Activated CD8-positive, alpha-beta T cell treated with anti-CD3 and anti-CD28 coated beads for 36 hours (primary cell): Measurements from ENCODE around the gene EEIG1. TPM values are rescaled to one million over a fixed set of nuclear protein-coding genes. Genes with fewer than 3 reads are reported as not detected.

ENCODE experiments used
- ATAC-seq: fragments of 200-7000 bp; cut with Tn5 transposase; one replicate; pipeline ENCODE4 v1.10.0; 2021; ENCODE audit warnings: mild to moderate bottlenecking, moderate library complexity
- CTCF ChIA-PET: fragments of 350-600 bp; sonication (Branson Sonifier 250); formaldehyde crosslinking; loops from one replicate; lab custom pipeline; 2021; ENCODE audit warnings: antibody characterized with exemption; lab: Charles Lee
- POLR2A ChIA-PET: fragments of 350-600 bp; sonication (Branson Sonifier 250); formaldehyde crosslinking; loops from one replicate; lab custom pipeline; 2021; ENCODE audit warnings: antibody characterized with exemption; lab: Charles Lee
- DNase-seq: peaks from one replicate; pipeline ENCODE4 v3.0.0-alpha.2; 2020
- H3K27ac Mint-ChIP-seq: one replicate; pipeline ENCODE4 v1.8.0; 2021; ENCODE audit warnings: mild to moderate bottlenecking, mixed read lengths
- H3K27me3 Mint-ChIP-seq: one replicate; pipeline ENCODE4 v1.8.0; 2021; ENCODE audit warnings: mixed read lengths
- H3K36me3 Mint-ChIP-seq: one replicate; pipeline ENCODE4 v1.8.0; 2021; ENCODE audit warnings: low read depth, mixed read lengths
- H3K4me1 Mint-ChIP-seq: one replicate; pipeline ENCODE4 v1.8.0; 2021; ENCODE audit warnings: low read depth, mixed read lengths
- H3K4me3 Mint-ChIP-seq: one replicate; pipeline ENCODE4 v1.8.0; 2021; ENCODE audit warnings: mild to moderate bottlenecking, moderate library complexity, mixed read lengths
- H3K9me3 Mint-ChIP-seq: one replicate; pipeline ENCODE4 v1.8.0; 2021; ENCODE audit warnings: mixed read lengths
- CTCF ChIP-seq: fragments of 200-600 bp; IDR thresholded peaks from one replicate; pipeline ENCODE4 v1.8.0; 2022; ENCODE audit warnings: antibody characterized with exemption, mild to moderate bottlenecking
- intact Hi-C: fragments of 100-400 bp; cut with micrococcal nuclease; formaldehyde crosslinking; loops from one replicate; pipeline ENCODE4 v1.10.0; 2022
- total RNA-seq, 2 experiments: library from RNA; stranded (reverse); gene quantifications; one replicate each; pipeline ENCODE4 v1.2.3, GENCODE V29; 2021

Gene EEIG1
- total RNA-seq, 2 experiments from 2014 or later: 79.7 to 81.5 TPM

GRCh38 chr9:127991757-127992274 lies 11.0 kb upstream of the EEIG1 start:
- CTCF ChIA-PET: interaction anchor here (1.0 kb wide), 2 partner anchors 10 to 34 kb away, joined by 3 read pairs; no protein-coding TSS in a partner anchor
- TF ChIP-seq CTCF: no peak
- POLR2A ChIA-PET: interaction anchor here (0.8 to 1.4 kb wide), 4 partner anchors 9 to 35 kb away, joined by 3 to 5 read pairs (median 4); no protein-coding TSS in a partner anchor
- Mint-ChIP-seq H3K27ac (no peak overlapping the region), H3K9me3 (no peaks in the 10 kb centered on the region), H3K4me3 (no peak overlapping the region), H3K36me3 (no peaks in the 10 kb centered on the region), H3K27me3 (no peaks in the 10 kb centered on the region), H3K4me1 (peaks cover 19% of the 10 kb centered on the region)
- no peak for ATAC-seq
- no peak for DNase-seq
- intact Hi-C loops: no loop called here

- ATAC-seq: peak; percentile 58
- Mint-ChIP-seq H3K27me3 (no peaks in the 10 kb centered on the region), H3K36me3 (no peaks in the 10 kb centered on the region), H3K27ac (no peak overlapping the region), H3K4me3 (no peak overlapping the region), H3K4me1 (peaks cover 19% of the 10 kb centered on the region), H3K9me3 (no peaks in the 10 kb centered on the region)
- POLR2A ChIA-PET: interaction anchor here (0.8 to 1.4 kb wide), 4 partner anchors 9 to 35 kb away, joined by 3 to 5 read pairs (median 4); no protein-coding TSS in a partner anchor
- intact Hi-C loops: no loop called here
- TF ChIP-seq CTCF: no peak
- peak; percentile 7 for DNase-seq
- CTCF ChIA-PET: interaction anchor here (0.8 to 1.0 kb wide), 3 partner anchors 11 to 43 kb away, joined by 3 read pairs; no protein-coding TSS in a partner anchor
These were observed 10.4 kb upstream of the EEIG1 start for GRCh38 chr9:127991017-127991756.

GRCh38 chr9:127990554-127990953 lies 9.8 kb upstream of the EEIG1 start:
- intact Hi-C loops: no loop called here
- TF ChIP-seq CTCF: no peak
- POLR2A ChIA-PET: no interaction called here
- no peaks in the 10 kb centered on the region for H3K9me3 Mint-ChIP-seq
- no peaks in the 10 kb centered on the region for H3K27me3 Mint-ChIP-seq
- CTCF ChIA-PET: interaction anchor here (0.8 to 1.0 kb wide), 2 partner anchors 12 to 44 kb away, joined by 3 read pairs; no protein-coding TSS in a partner anchor
- peaks cover 19% of the 10 kb centered on the region for H3K4me1 Mint-ChIP-seq
- no peak overlapping the region for H3K4me3 Mint-ChIP-seq
- no peak overlapping the region for H3K27ac Mint-ChIP-seq
- H3K36me3 Mint-ChIP-seq: no peaks in the 10 kb centered on the region
- ATAC-seq (no peak), DNase-seq (no peak)

GRCh38 chr9:127989094-127989493 lies 8.3 kb upstream of the EEIG1 start:
- Mint-ChIP-seq H3K27ac (no peak overlapping the region), H3K4me1 (peaks cover 24% of the 10 kb centered on the region), H3K9me3 (no peaks in the 10 kb centered on the region), H3K36me3 (no peaks in the 10 kb centered on the region), H3K27me3 (no peaks in the 10 kb centered on the region), H3K4me3 (no peak overlapping the region)
- CTCF ChIA-PET: interaction anchor here (0.9 kb wide), 1 partner anchor 46 kb away, joined by 3 read pairs; no protein-coding TSS in a partner anchor
- TF ChIP-seq CTCF: no peak
- ATAC-seq (no peak), DNase-seq (no peak)
- POLR2A ChIA-PET: no interaction called here
- intact Hi-C loops: no loop called here
